Memory B cell (primary cell): ENCODE data around the gene MFAP1.
"Not testable (repeated sequence)": the region's sequence is repeated elsewhere in the genome, so short reads cannot be mapped to it uniquely, and the experiment has no call there.

Source experiments
- ATAC-seq: fragments of 150-1000 bp; cut with Tn5 transposase; 2 replicates; pipeline ENCODE4 v1.10.0; 2021; ENCODE audit warnings: low read depth, mild to moderate bottlenecking, moderate library complexity
- DNase-seq, 2 donors: peaks; one replicate each; pipeline ENCODE4 v3.0.0; 2022; ENCODE audit warnings: low spot score in 2 of 2
- H3K27ac Mint-ChIP-seq: one replicate; pipeline ENCODE4 v1.8.0; 2022; ENCODE audit warnings: mild to moderate bottlenecking, moderate library complexity, mixed read lengths
- H3K27me3 Mint-ChIP-seq: one replicate; pipeline ENCODE4 v1.8.0; 2022; ENCODE audit warnings: mixed read lengths
- H3K36me3 Mint-ChIP-seq: one replicate; pipeline ENCODE4 v1.8.0; 2022; ENCODE audit warnings: mild to moderate bottlenecking, mixed read lengths
- H3K4me1 Mint-ChIP-seq: one replicate; pipeline ENCODE4 v1.8.0; 2022; ENCODE audit warnings: mixed read lengths
- H3K4me3 Mint-ChIP-seq: one replicate; pipeline ENCODE4 v1.8.0; 2022; ENCODE audit warnings: mild to moderate bottlenecking, moderate library complexity, mixed read lengths
- H3K9me3 Mint-ChIP-seq: one replicate; pipeline ENCODE4 v1.8.0; 2022; ENCODE audit warnings: mixed read lengths

MFAP1 gene

GRCh38 chr15:43824302-43825246 is at the start of gene MFAP1:
Gene MFAP1 (minus strand): TSS chr15:43824690. CDS start chr15:43824569, 121 bp downstream.
- ATAC-seq (peak; percentile 88), DNase-seq (peak; percentile 71 to 85)
- H3K27me3 Mint-ChIP-seq, result no peaks in the 10 kb centered on the region
- peak within 1 kb of the TSS; percentile 95 for H3K4me3 Mint-ChIP-seq
- peaks cover 2% of the 10 kb centered on the region for H3K36me3 Mint-ChIP-seq
- H3K4me1 Mint-ChIP-seq, result peaks cover 24% of the 10 kb centered on the region
- H3K9me3 Mint-ChIP-seq, result no peaks in the 10 kb centered on the region
- peak within 1 kb of the TSS; percentile 98 for H3K27ac Mint-ChIP-seq

GRCh38 chr15:43873651-43874050 is 49.2 kb upstream of the MFAP1 start:
- Mint-ChIP-seq H3K27ac (no peak overlapping the region), H3K4me1 (peaks cover 2% of the 10 kb centered on the region), H3K27me3 (no peaks in the 10 kb centered on the region), H3K4me3 (no peak overlapping the region), H3K36me3 (peaks cover 4% of the 10 kb centered on the region), H3K9me3 (no peaks in the 10 kb centered on the region)
- no peak for ATAC-seq
- no peak for DNase-seq

- Mint-ChIP-seq H3K9me3 (no peaks in the 10 kb centered on the region), H3K4me1 (peaks cover 2% of the 10 kb centered on the region), H3K36me3 (peaks cover 4% of the 10 kb centered on the region), H3K4me3 (no peak overlapping the region), H3K27ac (no peak overlapping the region), H3K27me3 (no peaks in the 10 kb centered on the region)
- ATAC-seq (peak; percentile 39), DNase-seq (peak in 1 of 2 donors; percentile 8)
These were observed 48.0 kb upstream of the MFAP1 start for GRCh38 chr15:43872416-43873020.

- Mint-ChIP-seq H3K4me1 (peaks cover 2% of the 10 kb centered on the region), H3K4me3 (no peak overlapping the region), H3K36me3 (peaks cover 4% of the 10 kb centered on the region), H3K27me3 (no peaks in the 10 kb centered on the region), H3K9me3 (no peaks in the 10 kb centered on the region), H3K27ac (no peak overlapping the region)
- DNase-seq (no peak), ATAC-seq (no peak)
These were observed 47.3 kb upstream of the MFAP1 start for GRCh38 chr15:43871835-43872234.

- ATAC-seq (no peak), DNase-seq (no peak)
- no peaks in the 10 kb centered on the region for H3K9me3 Mint-ChIP-seq
- H3K36me3 Mint-ChIP-seq, result peaks cover 12% of the 10 kb centered on the region
- H3K4me1 Mint-ChIP-seq, result peaks cover 2% of the 10 kb centered on the region
- H3K27ac Mint-ChIP-seq, result no peak overlapping the region
- H3K4me3 Mint-ChIP-seq, result no peak overlapping the region
- H3K27me3 Mint-ChIP-seq, result no peaks in the 10 kb centered on the region
These were observed 43.9 kb upstream of the MFAP1 start for GRCh38 chr15:43868406-43868805.

- no peaks in the 10 kb centered on the region for H3K4me1 Mint-ChIP-seq
- no peaks in the 10 kb centered on the region for H3K27me3 Mint-ChIP-seq
- H3K9me3 Mint-ChIP-seq, result no peaks in the 10 kb centered on the region
- no peak overlapping the region for H3K27ac Mint-ChIP-seq
- ATAC-seq (no peak), DNase-seq (no peak)
- no peak overlapping the region for H3K4me3 Mint-ChIP-seq
- H3K36me3 Mint-ChIP-seq, result peaks cover 12% of the 10 kb centered on the region
These were observed 42.6 kb upstream of the MFAP1 start for GRCh38 chr15:43867096-43867495.

- H3K27me3 Mint-ChIP-seq, H3K4me3 Mint-ChIP-seq, ATAC-seq, H3K27ac Mint-ChIP-seq, H3K4me1 Mint-ChIP-seq, H3K9me3 Mint-ChIP-seq, DNase-seq: not testable (repeated sequence)
- H3K36me3 Mint-ChIP-seq, result peaks cover 12% of the 10 kb centered on the region
These were observed 42.1 kb upstream of the MFAP1 start for GRCh38 chr15:43866636-43867035.

- DNase-seq (no peak), ATAC-seq (no peak)
- Mint-ChIP-seq H3K27ac (no peak overlapping the region), H3K4me3 (no peak overlapping the region), H3K36me3 (peaks cover 16% of the 10 kb centered on the region), H3K4me1 (no peaks in the 10 kb centered on the region), H3K9me3 (no peaks in the 10 kb centered on the region), H3K27me3 (no peaks in the 10 kb centered on the region)
These were observed 35.1 kb upstream of the MFAP1 start for GRCh38 chr15:43859546-43859945.

GRCh38 chr15:43854801-43855200 is 30.3 kb upstream of the MFAP1 start:
- H3K27ac Mint-ChIP-seq, result no peak overlapping the region
- no peaks in the 10 kb centered on the region for H3K9me3 Mint-ChIP-seq
- no peak for DNase-seq
- no peaks in the 10 kb centered on the region for H3K27me3 Mint-ChIP-seq
- H3K36me3 Mint-ChIP-seq, result peaks cover 15% of the 10 kb centered on the region
- no peaks in the 10 kb centered on the region for H3K4me1 Mint-ChIP-seq
- no peak overlapping the region for H3K4me3 Mint-ChIP-seq
- no peak for ATAC-seq

GRCh38 chr15:43852607-43853006 is 28.1 kb upstream of the MFAP1 start:
- H3K4me3 Mint-ChIP-seq, result no peak overlapping the region
- ATAC-seq (no peak), DNase-seq (no peak)
- H3K9me3 Mint-ChIP-seq, result no peaks in the 10 kb centered on the region
- H3K4me1 Mint-ChIP-seq, result no peaks in the 10 kb centered on the region
- no peak overlapping the region for H3K27ac Mint-ChIP-seq
- H3K27me3 Mint-ChIP-seq, result no peaks in the 10 kb centered on the region
- H3K36me3 Mint-ChIP-seq, result peaks cover 7% of the 10 kb centered on the region

GRCh38 chr15:43851251-43851650 is 26.8 kb upstream of the MFAP1 start:
- ATAC-seq (no peak), DNase-seq (no peak)
- Mint-ChIP-seq H3K4me1 (no peaks in the 10 kb centered on the region), H3K9me3 (no peaks in the 10 kb centered on the region), H3K4me3 (no peak overlapping the region), H3K36me3 (peaks cover 7% of the 10 kb centered on the region), H3K27ac (no peak overlapping the region), H3K27me3 (no peaks in the 10 kb centered on the region)

- Mint-ChIP-seq H3K36me3 (peaks cover 14% of the 10 kb centered on the region), H3K9me3 (no peaks in the 10 kb centered on the region), H3K4me1 (peaks cover 3% of the 10 kb centered on the region), H3K27me3 (no peaks in the 10 kb centered on the region), H3K4me3 (no peak overlapping the region), H3K27ac (no peak overlapping the region)
- ATAC-seq, result no peak
- no peak for DNase-seq
These were observed 20.9 kb upstream of the MFAP1 start for GRCh38 chr15:43845421-43845820.

GRCh38 chr15:43832485-43832884 is 8.0 kb upstream of the MFAP1 start:
- H3K36me3 Mint-ChIP-seq, H3K27me3 Mint-ChIP-seq, H3K9me3 Mint-ChIP-seq, H3K27ac Mint-ChIP-seq, DNase-seq, H3K4me3 Mint-ChIP-seq, ATAC-seq: not testable (repeated sequence)
- peaks cover 26% of the 10 kb centered on the region for H3K4me1 Mint-ChIP-seq

GRCh38 chr15:43831519-43832052 is 7.1 kb upstream of the MFAP1 start:
- not testable (repeated sequence) for H3K4me3 Mint-ChIP-seq, ATAC-seq, H3K27me3 Mint-ChIP-seq, H3K36me3 Mint-ChIP-seq, H3K9me3 Mint-ChIP-seq, H3K27ac Mint-ChIP-seq, DNase-seq
- H3K4me1 Mint-ChIP-seq, result peaks cover 29% of the 10 kb centered on the region
